ENCODE data around the gene COL5A3. TPM values are rescaled to one million over a fixed set of nuclear protein-coding genes. Genes with fewer than 3 reads are reported as not detected.
"Not testable (repeated sequence)": the region's sequence is repeated elsewhere in the genome, so short reads cannot be mapped to it uniquely, and the experiment has no call there.

COL5A3 gene
- total and polyA plus RNA-seq, 10 donors, result 0.51 to 4.8 (median 1.0) TPM

DNA sequence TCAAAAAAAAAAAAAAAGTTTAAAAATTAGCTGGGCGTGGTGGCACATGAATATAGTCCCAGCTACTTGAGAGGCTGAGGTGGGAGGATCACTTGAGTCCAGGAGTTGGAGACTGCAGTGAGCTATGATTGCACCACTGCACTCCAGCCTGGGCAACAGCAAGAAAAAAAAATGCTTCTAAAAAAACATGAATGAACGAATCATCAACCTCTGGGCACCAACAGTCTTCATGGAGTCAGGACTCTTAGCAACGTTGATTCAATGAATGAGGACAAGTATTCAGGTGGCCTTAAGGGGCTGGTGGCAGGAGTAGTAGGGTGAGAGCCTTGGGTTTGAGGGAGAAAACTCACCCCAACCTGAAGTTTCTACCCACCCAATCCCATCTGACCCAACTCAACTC, 53.3 kb downstream of the COL5A3 start:
- no peak for TF ChIP-seq CTCF (IDR thresholded peaks at IDR 0.05 in 8 of 11, conservative IDR thresholded peaks at IDR 0.05 in 3 of 11)
- no peak for TF ChIP-seq POLR2A (IDR thresholded peaks at IDR 0.05)
- no peak for TF ChIP-seq POLR2AphosphoS5 (IDR thresholded peaks at IDR 0.05)
- DNase-seq, result no peak
- no peaks in the 10 kb centered on the region for H3K4me1 ChIP-seq
- H3K27ac ChIP-seq, result no peak overlapping the region
- no peaks in the 10 kb centered on the region for H3K36me3 ChIP-seq
- WGBS, 5 donors, result 72 to 82% (median 79%) methylated on average over 3 of the region's 3 CpGs
- intact Hi-C loops (cut with DNase I; ENCODE audit: low total_unique reads), result no loop called here
- peaks cover 0 to 46% (median 0%) of the 10 kb centered on the region in 7 donors for H3K27me3 ChIP-seq (replicated peaks in 1 of 7)
- no peak overlapping the region for H3K4me3 ChIP-seq
- no peaks in the 10 kb centered on the region for H3K9me3 ChIP-seq

DNA sequence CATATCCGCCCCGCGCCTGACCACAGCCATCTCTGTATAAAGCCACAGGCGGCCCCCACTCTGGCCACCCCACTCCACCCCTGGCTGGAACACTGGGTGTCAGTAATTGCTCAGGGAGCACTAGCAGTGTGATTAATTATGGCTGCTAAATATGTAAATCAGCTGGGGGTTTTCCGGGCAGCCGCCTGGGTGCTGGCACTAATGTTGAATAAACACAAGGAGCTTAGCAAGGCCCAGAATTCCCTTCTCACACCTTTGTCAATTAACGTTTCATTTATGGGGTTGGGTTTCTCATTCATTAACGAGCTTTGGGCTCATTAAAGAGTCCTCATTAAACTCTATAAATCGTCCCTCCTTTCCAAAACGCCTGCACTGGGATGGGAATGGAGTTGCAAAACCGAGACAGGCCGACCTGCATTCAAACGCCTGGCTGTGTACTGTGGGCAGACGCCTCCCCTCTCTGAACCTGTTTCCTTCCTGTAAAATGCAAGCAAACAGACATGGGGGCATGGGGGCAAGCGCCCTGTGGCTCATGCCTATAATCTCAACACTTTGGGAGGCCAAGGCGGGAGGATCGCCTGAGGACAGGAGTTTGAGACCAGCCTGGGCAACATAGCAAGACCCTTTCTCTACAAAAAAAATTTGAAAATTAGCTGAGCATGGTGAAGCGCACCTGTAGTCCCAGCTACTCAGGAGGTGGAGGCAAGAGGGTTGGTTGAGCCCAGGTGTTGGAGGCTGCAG, 56.3 kb downstream of the COL5A3 start:
- H3K4me3 ChIP-seq, result no peak overlapping the region
- no peak for DNase-seq
- no peaks in the 10 kb centered on the region for H3K9me3 ChIP-seq
- no peaks in the 10 kb centered on the region for H3K36me3 ChIP-seq
- 62 to 76% (median 69%) methylated on average over 18 of the region's 18 CpGs for whole genome bisulfite sequencing, 5 donors
- no peaks in the 10 kb centered on the region for H3K4me1 ChIP-seq
- TF ChIP-seq CTCF (IDR thresholded peaks at IDR 0.05 in 8 of 11, conservative IDR thresholded peaks at IDR 0.05 in 3 of 11) (no peak), POLR2A (IDR thresholded peaks at IDR 0.05) (no peak), POLR2AphosphoS5 (IDR thresholded peaks at IDR 0.05) (no peak)
- no peak overlapping the region for H3K27ac ChIP-seq
- intact Hi-C loops (cut with DNase I; ENCODE audit: low total_unique reads), result no loop called here
- peaks cover 0 to 26% (median 0%) of the 10 kb centered on the region in 7 donors for H3K27me3 ChIP-seq (replicated peaks in 1 of 7)

GRCh38 chr19:9952276-9952675, 58.0 kb downstream of the COL5A3 start:
- intact Hi-C loops (cut with DNase I; ENCODE audit: low total_unique reads), result no loop called here
- no peak overlapping the region for H3K4me3 ChIP-seq
- no peaks in the 10 kb centered on the region for H3K9me3 ChIP-seq
- no peak for DNase-seq
- no peaks in the 10 kb centered on the region for H3K36me3 ChIP-seq
- 60 to 70% (median 61%) methylated on average over 5 of the region's 5 CpGs for WGBS, 5 donors
- H3K4me1 ChIP-seq, result no peaks in the 10 kb centered on the region
- no peak overlapping the region for H3K27ac ChIP-seq
- peaks cover 0 to 22% (median 0%) of the 10 kb centered on the region in 7 donors for H3K27me3 ChIP-seq (replicated peaks in 1 of 7)
- TF ChIP-seq POLR2A (IDR thresholded peaks at IDR 0.05), result no peak
- TF ChIP-seq CTCF (IDR thresholded peaks at IDR 0.05 in 8 of 11, conservative IDR thresholded peaks at IDR 0.05 in 3 of 11), result no peak

- Histone ChIP-seq H3K27ac (no peak overlapping the region), H3K27me3 (replicated peaks in 1 of 7) (peaks cover 0 to 23% (median 0%) of the 10 kb centered on the region in 7 donors), H3K9me3 (peaks cover 0 to 6% (median 2%) of the 10 kb centered on the region in 8 donors), H3K36me3 (no peaks in the 10 kb centered on the region), H3K4me3 (no peak overlapping the region), H3K4me1 (no peaks in the 10 kb centered on the region)
- TF ChIP-seq POLR2AphosphoS5 (IDR thresholded peaks at IDR 0.05) (no peak), CTCF (IDR thresholded peaks at IDR 0.05 in 8 of 11, conservative IDR thresholded peaks at IDR 0.05 in 3 of 11) (no peak), POLR2A (IDR thresholded peaks at IDR 0.05) (no peak)
- intact Hi-C loops (cut with DNase I; ENCODE audit: low total_unique reads), result no loop called here
- no peak for DNase-seq
- 67 to 84% (median 71%) methylated on average over 4 of the region's 4 CpGs for WGBS, 5 donors
Measured at GRCh38 chr19:9947441-9947840, 62.9 kb downstream of the COL5A3 start.

DNA sequence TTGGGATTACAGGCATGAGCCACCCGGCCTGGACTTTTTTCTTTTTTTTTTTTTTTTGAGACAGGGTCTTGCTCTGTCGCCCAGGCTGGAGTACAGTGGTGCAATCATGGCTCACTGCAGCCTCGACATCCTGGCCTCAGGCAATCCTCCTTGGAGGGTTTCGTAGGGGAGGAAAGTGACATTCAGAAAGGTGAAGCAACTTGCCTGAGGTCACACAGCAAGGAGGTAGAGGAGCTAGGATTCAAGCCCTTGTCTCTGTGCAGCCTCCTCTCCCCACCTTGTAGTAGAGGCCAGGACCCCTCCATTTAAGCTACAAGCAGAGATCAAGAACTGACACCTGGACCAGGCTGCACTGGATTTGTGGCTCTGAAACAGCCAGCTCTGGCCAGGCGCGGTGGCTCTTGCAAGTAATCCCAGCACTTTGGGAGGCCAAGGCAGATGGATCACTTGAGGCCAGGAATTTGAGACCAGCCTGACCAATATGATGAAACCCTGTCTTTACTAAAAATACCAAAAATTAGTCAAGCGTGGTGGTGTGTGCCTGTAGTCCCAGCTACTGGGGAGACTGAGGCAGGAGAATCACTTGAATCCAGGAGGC, 63.7 kb downstream of the COL5A3 start:
- H3K27ac ChIP-seq; DNase-seq; H3K4me3 ChIP-seq; intact Hi-C loops (cut with DNase I; ENCODE audit: low total_unique reads); H3K36me3 ChIP-seq; H3K4me1 ChIP-seq: not testable (repeated sequence)
- Histone ChIP-seq H3K9me3 (peaks cover 0 to 14% (median 10%) of the 10 kb centered on the region in 8 donors), H3K27me3 (replicated peaks in 1 of 7) (peaks cover 0 to 25% (median 0%) of the 10 kb centered on the region in 7 donors)
- 77 to 88% (median 84%) methylated on average over 7 of the region's 7 CpGs for WGBS, 5 donors

Measured in spleen (tissue), 11 donors.